Ovary (tissue), 3 donors: ENCODE measurements around the gene TNFRSF11A.

Experiments
- EP300 ChIP-seq: sonication (generic); formaldehyde crosslinking; IDR thresholded peaks from one replicate; pipeline ENCODE4 v1.6.1; 2017; ENCODE audit warnings: antibody characterized with exemption
- POLR2A ChIP-seq: fragments of 450-650 bp; IDR thresholded peaks from one replicate; pipeline ENCODE4 v1.6.1; 2017; ENCODE audit warnings: antibody characterized with exemption, mild to moderate bottlenecking, moderate library complexity
- TF ChIP-seq, protein P1 (sequence below), 3 donors: fragments of 450-650 bp in 2 of 3; fragments of 200-600 bp in 1 of 3; IDR thresholded peaks; one replicate each; pipeline versions ENCODE4 v1.5.1 to v1.8.0; 2016 to 2022; ENCODE audit warnings: antibody characterized with exemption in 3 of 3, mild to moderate bottlenecking in 1 of 3
- donor health status: DM: no; HTN: no; CAD: no.

DNA sequence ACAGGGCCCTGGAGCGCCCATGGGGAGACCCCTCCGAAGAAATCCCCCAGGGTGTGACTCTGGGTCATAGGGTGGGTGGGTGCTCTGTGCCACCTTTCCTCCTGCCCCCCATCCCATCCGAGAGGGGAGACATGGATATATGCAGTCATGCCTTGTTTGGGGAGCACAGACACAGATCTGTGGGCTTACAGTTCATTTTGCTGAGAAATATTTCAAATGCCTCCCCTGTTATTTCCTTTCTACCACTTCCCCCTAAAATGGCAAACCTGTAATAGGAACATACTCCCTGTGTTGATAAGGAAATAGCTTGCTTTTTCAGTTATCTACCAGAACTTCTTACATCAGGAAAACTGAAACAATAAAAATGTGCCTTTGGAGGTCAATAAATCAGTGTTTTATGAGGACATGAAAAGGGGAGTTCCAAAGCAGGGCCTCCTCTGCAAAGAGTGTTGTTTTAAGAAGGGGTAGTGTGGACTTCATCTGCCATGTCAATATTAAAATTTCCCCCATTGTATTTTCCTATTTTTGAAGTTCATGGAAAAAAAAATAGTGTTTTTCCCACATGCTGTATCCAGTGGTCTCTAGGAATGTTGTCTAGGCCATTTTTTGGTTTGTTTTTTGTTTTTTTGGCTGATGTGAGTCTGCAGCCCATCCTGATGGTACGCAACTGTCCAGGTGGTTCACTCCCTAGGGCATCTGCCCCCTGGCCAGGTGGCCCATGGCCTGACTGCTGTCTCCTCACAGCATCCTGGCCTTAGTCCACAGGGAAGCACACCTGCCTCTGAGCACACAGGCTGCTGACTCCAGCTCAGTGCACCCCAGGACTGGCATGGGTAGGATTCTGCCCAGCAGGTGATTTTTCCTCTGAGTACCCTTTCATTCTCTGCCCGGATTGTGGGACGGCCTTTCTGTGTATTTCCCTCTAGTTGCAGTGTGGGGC lies 3.7 kb downstream of the TNFRSF11A start:
- TF ChIP-seq, protein P1, sequence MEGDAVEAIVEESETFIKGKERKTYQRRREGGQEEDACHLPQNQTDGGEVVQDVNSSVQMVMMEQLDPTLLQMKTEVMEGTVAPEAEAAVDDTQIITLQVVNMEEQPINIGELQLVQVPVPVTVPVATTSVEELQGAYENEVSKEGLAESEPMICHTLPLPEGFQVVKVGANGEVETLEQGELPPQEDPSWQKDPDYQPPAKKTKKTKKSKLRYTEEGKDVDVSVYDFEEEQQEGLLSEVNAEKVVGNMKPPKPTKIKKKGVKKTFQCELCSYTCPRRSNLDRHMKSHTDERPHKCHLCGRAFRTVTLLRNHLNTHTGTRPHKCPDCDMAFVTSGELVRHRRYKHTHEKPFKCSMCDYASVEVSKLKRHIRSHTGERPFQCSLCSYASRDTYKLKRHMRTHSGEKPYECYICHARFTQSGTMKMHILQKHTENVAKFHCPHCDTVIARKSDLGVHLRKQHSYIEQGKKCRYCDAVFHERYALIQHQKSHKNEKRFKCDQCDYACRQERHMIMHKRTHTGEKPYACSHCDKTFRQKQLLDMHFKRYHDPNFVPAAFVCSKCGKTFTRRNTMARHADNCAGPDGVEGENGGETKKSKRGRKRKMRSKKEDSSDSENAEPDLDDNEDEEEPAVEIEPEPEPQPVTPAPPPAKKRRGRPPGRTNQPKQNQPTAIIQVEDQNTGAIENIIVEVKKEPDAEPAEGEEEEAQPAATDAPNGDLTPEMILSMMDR (IDR thresholded peaks at IDR 0.05), result no peak
- no peak for TF ChIP-seq POLR2A
- no peak for TF ChIP-seq EP300
